Hypothalamus (tissue), 51 donors: ENCODE results near the gene COL25A1.
"Not testable (repeated sequence)": the region's sequence is repeated elsewhere in the genome, so short reads cannot be mapped to it uniquely, and the experiment has no call there.

Source experiments
- DNase-seq, 51 donors: peaks; one replicate each; lab custom pipeline; 2025; lab: John Stamatoyannopoulos, UW

COL25A1 gene

DNA sequence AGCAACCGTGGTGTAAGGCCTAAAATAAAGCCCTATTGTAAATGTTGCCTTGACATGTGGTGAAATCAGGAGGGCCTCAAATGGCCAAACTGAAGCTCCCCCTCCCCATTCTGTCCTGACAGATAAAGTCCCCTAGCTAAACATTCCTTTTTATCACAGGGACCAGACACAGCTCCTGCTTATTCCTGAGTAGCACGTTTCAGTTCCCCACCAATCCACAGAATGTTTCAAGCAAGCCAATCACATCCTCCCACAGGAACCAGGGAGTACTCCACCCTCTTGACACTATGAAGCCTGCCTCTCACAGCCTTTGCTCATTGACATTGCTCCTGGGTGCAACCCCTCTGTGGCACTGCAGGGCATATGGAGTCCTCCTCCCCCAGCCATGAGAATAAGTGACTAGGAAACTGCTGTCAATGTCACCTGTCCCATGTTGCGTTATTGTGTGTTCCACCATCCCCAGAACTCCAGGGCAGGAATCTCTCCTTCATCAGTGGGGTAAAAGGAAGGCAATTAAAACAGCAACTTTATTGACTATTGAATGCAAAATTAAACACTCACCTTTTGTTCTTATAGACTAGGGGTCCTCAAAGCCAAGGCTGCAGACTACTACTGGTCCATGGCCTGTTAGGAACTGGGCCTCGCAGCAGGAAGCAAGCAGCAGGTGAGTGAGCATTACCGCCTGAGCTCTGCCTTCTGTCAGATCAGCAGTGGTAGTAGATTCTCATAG, 128.1 kb downstream of the COL25A1 start:
- DNase-seq: no peak

DNA sequence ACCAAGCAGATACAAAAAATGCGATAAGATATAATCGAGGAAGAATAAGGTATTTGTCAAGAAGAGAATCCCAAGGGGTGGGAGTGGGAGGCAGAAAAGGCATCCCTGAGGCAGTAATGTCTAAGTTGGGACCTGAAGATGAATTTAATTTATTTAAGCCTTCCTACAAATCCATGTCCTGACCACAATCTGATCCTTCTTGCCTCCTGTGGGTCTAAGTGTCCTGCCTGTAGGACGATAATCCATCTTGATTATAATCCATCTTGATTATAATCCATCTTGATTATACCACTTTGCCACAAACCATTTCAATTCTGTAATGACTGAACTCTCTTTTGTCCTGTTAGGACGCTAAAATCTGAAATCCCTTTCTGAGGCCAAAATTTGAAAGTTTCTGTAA, 130.2 kb downstream of the COL25A1 start:
- no peak for DNase-seq

DNA sequence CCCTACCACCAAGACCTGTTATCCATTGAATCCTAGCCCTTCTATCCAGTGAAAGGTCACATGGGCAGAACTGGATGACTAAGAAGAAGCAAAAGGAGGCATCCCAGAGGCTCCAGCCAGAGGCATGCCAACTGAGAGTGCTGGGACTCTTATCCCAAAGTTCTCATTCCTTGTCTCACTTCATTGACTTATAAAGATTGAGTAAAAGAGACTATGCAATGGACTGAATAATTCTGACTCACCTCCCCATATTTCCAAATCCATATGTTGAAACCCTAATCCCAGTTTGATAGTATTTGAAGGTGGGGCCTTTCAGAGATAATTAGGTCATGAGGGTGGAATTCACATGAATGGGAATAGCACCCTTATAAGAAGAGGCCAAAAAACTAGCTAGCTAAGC, 131.4 kb downstream of the COL25A1 start:
- no peak for DNase-seq

DNA sequence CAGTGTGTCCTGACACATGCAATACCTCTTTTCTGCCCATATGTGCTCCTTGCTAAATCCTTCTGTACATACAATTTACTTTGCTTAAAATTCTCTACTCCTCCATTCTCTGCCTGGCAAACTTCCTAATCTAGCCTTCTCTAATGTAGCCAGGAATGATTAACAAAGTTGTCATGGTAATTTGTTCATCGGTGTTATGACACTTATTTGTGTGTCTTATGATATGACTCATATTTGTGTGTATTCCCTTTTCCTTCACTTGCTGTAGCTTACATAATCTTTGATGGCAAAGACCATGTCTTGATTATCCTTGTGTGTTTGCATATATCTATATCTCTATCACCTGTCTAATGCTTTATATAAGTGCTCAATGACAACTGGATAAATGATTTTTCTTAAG, 133.3 kb downstream of the COL25A1 start:
- DNase-seq: no peak

DNA sequence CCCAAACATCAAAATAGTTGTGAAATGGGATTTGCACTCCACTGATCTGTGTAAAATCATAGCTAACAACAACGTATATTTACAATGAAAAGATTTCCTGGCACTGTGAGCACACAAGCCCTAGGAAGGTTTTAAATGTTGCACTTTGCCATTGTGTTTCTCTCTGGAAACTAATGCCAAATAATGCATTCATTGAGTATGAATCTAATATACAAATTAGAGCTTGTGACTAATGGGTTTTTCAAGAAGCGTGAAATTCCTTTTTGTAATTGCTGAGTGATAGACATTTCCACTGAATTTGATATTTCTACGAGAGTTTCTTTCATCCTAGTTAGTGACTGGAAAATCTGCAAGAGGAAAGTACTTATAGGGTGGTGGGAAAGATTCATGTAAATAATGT, 135.9 kb downstream of the COL25A1 start:
- DNase-seq: no peak

DNA sequence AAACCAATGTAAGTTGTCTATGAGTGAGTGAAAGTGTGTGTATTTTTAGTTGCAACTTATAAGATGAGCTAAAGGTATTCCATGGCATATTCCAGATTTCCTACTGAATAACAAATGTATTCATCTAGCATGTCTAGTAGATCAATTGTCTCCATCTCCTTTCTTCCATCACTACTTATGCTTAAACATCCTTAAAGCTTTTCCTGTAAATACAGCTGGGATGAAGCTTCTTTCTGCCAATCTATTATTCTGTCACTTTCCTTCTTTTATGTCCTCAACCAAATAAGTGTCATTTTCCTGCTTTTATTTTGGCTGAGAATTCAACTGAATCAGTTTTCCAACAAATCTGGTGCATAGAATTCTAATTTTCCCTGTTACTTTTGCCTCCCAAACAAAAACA, 136.3 kb downstream of the COL25A1 start:
- no peak for DNase-seq

DNA sequence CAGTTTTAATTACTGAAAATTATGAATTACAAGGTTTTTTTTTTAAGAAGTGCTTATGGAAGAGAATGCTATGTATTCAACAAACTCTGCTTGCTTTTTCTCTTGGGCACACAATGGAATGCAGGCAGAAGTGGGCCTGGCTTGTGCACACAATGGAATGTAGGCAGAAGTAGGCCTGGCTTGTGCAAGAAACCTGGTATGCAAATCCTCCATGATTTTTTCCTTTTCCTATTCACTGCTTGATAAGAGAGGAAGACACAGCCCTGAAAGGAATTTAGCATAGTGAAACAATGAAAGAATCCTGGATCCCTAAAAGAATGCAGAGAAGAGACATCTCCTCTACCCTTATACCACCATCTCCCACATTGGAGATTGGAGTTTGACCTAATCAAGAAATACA, 138.4 kb downstream of the COL25A1 start:
- DNase-seq: no peak

DNA sequence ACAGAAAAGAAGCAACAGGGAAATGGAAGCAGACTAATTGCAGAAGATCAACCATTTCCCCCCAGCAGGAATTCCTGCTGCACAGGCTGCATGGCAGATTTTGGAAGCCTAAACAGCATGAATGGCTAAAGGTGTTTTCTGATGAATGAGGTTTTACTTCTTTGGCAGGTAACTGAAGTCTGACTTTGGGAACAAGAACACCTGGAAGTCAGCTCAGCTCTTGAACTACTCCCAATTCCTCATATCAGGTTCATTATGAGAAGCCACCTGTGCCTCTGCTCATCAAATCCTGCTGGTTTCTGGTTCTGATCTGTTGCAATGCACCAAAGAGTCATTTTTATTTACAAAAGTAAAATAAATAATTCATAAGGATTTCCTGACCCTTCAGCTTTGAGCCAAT, 139.0 kb downstream of the COL25A1 start:
- DNase-seq: no peak

DNA sequence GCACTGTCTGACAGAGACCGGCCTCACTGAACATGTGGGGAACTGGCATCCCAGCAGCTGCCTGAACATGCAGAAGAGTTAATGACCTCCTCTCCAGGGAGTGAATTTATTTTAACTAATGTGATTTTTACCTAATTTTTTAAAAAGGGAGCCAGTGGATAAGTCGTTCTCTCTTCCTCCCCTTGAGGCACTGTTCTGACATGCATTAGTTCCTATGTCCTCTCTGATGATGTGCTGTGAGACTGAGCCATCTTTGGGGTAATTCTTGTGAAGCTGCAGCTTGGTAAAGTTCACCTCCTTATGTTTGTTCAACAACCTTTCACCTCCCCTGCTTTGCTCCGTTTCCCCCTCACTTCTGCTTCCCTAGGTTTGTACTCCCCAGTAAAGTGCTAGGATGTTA, 139.7 kb downstream of the COL25A1 start:
- DNase-seq: no peak

DNA sequence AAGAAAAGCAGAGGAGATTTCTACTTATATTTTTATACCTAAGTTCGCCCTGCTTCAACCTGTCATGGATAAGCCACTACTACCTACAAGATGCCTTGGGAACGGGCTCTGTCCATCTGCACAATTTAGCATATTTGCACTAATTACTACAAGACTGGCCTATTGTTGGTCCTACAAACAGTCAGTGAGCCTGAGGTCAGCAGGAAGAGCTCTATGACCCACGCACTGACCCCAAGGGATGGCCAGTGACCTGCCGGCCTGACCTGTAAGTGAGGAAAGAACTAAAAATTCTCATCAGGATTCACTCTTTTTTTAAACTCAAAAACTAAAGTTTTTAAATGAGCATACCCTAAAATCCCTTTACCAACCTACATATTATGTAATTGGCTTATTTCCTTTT, 142.0 kb downstream of the COL25A1 start:
- DNase-seq: no peak

DNA sequence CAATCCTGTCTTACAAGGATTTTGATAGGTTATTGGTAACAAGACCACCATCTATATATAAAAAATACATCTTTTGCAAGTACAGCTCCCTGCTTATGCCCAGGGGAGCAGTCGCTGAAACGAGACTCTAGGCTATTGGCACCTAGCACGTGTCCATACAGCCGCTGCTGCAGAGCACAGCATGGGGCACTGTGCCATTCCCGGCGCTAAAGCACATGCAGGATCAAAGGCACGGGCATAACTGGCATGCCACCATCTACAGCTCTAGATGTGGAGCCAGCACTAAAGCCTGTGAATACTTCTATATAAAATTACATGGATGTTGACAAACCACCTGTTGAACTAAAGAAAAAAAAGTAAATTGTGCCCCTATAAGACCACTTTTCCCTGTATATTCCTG, 144.8 kb downstream of the COL25A1 start:
- DNase-seq: no peak

DNA sequence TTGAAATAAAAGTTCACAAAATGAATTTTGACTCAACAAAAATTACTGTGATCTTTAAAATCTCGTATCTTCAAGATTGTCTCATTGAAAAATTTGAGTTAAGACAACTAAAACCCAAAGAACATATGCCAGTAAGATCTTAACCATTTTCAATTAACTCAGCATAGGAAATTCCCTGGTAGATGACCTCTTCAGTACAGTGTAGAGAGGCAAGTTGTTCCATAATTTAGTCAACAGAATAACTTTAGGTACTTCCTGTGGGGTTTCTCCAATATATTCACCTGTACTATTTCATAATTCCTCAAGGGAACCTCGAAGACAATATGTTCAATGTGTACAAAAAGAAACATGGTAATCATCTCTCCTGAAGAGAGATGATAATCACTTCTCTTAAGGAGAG, 145.3 kb downstream of the COL25A1 start:
- no peak for DNase-seq

DNA sequence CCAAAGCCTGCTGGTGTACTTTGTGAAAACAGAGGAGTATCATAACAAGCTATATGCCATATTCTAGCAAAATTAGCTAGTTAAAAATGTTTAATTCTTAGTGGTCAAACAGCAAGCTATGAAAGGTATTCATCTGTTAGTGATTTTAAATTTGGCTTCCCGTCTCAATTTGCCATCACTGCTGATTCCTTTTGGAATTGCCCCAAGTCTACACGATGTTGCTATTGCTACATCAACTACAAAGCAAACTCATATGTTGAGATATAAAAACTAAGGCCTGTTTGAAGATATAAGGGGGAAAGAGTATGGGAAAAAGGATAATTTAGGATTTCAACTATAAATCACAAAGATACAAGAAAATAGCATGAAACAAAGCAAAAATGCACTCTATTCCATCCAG, 146.1 kb downstream of the COL25A1 start:
- DNase-seq: no peak

DNA sequence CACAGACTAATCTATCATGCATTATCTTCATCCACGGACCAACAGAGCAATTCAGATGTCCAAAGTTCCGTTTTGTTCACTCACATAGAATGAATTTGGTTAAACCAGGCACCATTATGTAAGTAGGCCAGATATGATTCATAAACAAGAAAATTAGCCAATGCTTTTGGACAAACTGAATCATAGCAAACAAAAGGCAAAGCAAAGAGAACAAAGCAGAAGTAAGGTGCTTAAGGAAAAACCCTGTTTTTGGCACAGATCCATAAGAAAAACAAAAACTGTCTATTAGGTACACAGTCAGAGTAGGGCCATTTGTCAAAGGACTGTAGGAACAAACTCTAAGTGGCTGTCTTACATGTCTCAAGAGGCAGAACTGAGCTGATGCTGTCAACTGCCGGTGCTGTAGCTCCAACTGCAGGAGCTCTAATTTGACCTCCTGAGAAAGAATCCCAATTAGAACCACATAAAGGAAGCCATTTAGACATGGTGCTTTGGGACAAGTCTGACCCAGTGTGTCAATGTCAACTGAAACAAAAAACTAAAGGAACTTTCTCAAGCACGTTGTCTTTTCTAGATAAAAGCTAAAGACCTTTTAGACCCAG, 146.7 kb downstream of the COL25A1 start:
- no peak for DNase-seq

DNA sequence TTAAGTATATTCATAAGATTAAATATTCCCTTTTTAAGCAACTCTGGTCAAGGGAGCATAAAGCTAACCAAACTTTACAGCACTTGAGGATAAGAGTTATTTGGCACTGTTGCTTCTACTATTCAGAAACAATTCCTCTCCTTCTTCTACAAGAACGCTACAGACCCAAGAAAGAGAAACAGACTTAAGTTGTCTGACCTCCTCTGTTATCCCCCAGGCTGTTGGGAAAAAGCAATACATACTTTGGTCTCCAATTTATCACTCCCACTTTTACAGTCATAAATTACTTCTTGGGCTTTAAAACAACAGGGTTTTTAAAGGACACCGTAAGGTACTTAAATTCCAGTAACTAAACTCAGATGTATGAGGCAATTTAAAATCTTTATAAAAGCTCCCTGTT, 147.4 kb downstream of the COL25A1 start:
- DNase-seq: no peak

DNA sequence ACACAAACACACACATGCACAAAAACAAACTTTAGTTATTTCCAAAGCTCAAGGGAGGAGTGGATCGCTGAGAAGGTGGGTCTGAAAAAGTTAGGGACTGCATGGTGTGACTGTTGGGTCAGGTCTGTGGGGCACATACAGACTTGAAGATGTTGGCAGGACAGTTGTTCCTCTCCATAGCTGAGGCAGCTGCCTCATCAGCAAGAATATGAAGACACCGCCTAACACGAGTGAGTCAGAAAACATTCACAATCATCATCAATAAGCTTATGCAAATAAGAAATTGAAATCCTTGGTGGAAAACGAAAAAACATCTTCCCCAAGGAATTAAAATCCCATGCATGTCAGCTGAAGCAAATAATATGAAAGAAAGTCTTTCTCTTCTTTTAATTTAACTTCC, 148.0 kb downstream of the COL25A1 start:
- no peak for DNase-seq

DNA sequence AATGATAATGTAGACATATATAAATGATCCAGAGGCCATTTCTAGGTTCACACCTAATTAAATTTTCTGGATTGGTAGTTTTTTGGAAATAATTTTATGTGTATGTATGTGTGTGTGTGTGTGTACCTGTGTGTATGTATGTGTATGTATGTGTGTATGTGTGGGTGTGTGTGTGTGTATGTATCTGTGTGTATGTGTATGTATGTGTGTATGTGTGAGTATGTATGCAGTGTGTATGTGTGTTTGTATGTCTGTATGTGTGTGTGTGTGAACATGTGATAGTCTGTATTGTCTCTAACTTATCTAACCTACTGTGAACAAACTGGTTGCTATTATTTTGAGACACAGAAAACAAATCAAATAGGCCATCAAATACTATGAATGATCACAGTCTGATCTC, 152.6 kb downstream of the COL25A1 start:
- DNase-seq: no peak

DNA sequence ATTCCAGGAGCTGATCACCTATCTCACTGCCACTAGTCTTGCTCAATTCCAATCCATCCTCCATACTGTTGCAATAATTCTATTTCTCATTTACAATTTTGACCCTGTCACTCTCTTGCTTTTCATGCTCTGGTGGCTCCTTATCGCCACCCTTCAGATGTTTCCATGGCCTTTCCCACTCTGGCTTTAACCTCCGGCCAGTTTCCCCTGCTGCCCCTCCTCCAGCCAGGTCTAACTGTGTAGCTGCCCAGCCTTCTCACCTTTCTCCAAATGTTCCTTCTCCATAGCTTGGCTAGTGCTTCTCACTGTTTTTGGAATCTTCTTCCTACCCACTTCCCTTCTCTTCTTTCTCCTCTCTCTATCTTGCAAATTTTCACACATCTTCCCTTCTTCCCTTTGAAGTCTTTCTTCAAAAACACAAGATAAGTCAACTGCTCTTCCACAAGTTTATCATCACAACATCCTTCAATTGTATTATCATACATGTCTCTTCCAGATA, 153.8 kb downstream of the COL25A1 start:
- no peak for DNase-seq

DNA sequence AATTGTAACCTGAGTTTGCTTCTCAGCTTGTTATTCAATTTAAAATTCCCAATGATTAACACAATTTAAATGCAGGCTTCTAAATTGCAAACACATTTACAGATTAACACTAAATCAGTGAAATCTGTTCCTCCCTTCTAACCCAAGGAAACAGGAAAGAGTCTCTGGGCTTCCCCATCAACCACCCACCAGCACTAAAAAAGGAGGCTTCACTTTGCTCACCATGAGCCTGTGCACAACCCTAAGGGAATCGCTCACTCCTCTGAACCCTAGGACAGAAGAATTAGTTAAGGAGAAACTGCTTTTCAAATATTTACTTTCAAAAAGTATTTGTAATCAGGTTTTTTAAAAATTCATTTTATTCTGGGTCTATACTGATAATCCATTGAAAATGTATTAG, 155.3 kb downstream of the COL25A1 start:
- DNase-seq: no peak

DNA sequence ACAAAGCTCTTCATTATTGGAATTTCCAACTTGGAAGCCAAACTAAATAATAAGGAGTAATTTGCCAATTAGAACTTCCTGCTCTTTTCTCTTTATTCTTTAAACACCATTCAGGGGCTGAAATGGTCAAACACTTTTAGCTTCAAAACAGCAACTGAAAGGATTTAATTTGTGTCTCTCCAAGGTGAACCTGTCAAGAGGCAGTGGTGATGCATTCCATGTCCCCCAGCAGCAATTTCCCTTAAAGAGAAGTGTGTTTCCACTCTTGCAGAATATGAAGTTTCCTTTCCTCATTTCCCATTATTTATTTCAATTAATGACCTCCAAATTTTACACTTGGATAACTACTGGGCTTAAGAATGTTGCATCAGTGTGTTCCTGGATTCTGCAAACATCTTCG, 156.0 kb downstream of the COL25A1 start:
- DNase-seq: peak in 1 of 51 donors; percentile 1

DNA sequence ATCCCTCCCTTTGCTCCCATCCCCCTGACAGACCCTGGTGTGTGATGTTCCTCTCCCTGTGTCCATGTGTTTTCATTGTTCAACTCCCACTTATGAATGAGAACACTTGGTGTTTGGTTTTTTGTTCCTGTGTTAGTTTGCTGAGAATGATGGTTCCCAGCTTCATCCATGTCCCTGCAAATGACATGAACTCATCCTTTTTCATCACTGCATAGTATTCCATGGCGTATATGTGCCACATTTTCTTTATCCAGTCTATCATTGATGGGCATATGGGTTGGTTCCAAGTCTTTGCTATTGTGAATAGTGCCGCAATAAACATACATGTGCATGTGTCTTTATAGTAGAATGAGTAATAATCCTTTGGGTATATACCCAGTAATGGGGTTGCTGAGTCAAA, 164.3 kb downstream of the COL25A1 start:
- not testable (repeated sequence) for DNase-seq

DNA sequence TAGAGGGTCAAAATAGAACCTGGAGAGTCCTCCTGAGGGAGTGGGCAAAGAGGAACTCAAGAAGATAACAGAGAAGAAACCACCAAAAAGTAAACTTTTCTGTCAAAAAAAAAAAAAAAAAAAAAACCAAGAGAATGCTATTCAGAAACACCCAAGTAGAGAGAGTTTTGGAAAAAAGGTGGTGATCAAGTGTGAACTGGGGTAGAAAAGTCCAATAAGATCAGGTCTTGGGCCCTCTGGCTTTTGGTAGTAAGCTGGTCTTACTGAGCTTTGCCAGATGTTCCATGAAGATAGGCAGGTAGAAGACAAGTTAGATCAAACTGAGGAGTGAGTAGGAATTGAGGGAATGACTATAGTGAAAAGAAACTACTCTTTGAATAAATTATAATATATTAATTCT, 167.5 kb downstream of the COL25A1 start:
- no peak for DNase-seq

DNA sequence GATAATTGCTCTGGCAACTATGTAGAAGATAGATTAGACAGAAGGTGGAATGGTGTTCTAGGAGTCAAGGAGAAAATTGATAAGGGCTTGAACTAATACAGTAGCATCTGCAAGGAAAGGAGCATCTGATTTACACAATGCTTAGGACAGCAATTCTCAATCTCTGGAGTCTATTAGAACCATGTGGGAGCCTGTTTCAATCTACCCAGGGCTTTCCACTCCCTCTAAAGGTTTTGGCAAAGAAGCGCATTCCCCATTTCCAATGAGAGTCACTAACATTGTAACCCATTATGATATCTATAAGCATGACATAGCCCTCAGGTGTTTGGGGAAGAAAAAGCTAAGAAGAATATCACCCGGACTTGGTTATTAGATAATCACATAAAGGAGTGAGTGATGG, 168.2 kb downstream of the COL25A1 start:
- no peak for DNase-seq
